Neuronal stem cell (in vitro differentiated cells): ENCODE measurements around the gene VRK1.

Experiments used
- DNase-seq: peaks from one replicate; pipeline ENCODE4 v3.0.0-alpha.2; 2013; ENCODE audit warnings: low spot score
- H2AFZ ChIP-seq: one replicate; pipeline ENCODE4 v1.6.1; 2013; ENCODE audit warnings: mild to moderate bottlenecking, low read length, inconsistent platforms
- H2AK5ac ChIP-seq: 2 replicates; pipeline ENCODE4 v1.6.1; 2013; ENCODE audit warnings: low read depth, mild to moderate bottlenecking, inconsistent platforms, low read length, moderate library complexity, mixed read lengths
- H2BK120ac ChIP-seq: 2 replicates; pipeline ENCODE4 v1.6.1; 2013; ENCODE audit warnings: low read depth, mild to moderate bottlenecking, inconsistent platforms, low read length, moderate library complexity, mixed read lengths
- H2BK12ac ChIP-seq: one replicate; pipeline ENCODE4 v1.6.1; 2013; ENCODE audit warnings: low read length, inconsistent platforms
- H2BK15ac ChIP-seq: 2 replicates; pipeline ENCODE4 v1.6.1; 2013; ENCODE audit warnings: mild to moderate bottlenecking, low read length, inconsistent platforms, mixed read lengths
- H2BK5ac ChIP-seq: one replicate; pipeline ENCODE4 v1.6.1; 2013; ENCODE audit warnings: inconsistent platforms, mild to moderate bottlenecking, low read length, moderate library complexity
- H3K14ac ChIP-seq: one replicate; pipeline ENCODE4 v1.6.1; 2013; ENCODE audit warnings: low read length, inconsistent platforms
- H3K18ac ChIP-seq: 2 replicates; pipeline ENCODE4 v1.6.1; 2013; ENCODE audit warnings: low read length, inconsistent platforms
- H3K23ac ChIP-seq: 2 replicates; pipeline ENCODE4 v1.6.1; 2013; ENCODE audit warnings: low read depth, mild to moderate bottlenecking, mixed read lengths, low read length, inconsistent platforms; ENCODE audit not compliant: poor library complexity
- H3K27ac ChIP-seq: replicated peaks from 3 replicates; pipeline ENCODE4 v1.5.1; 2013; ENCODE audit warnings: low read length, inconsistent platforms
- H3K27me3 ChIP-seq, 3 experiments: 2 replicates each; pipeline ENCODE4 v1.6.1; 2013; ENCODE audit warnings: low read length in 3 of 3, mild to moderate bottlenecking in 2 of 3, inconsistent platforms in 1 of 3, low read depth in 1 of 3, mixed read lengths in 1 of 3, moderate library complexity in 1 of 3; ENCODE audit not compliant: control insufficient read depth in 3 of 3, insufficient read depth in 3 of 3
- H3K36me3 ChIP-seq, 2 donors: replicated peaks in 1 of 2; 2 replicates each; pipeline ENCODE4 v1.6.1; 2013; ENCODE audit warnings: low read length in 2 of 2; ENCODE audit not compliant: control insufficient read depth in 2 of 2, insufficient read depth in 2 of 2
- H3K4ac ChIP-seq: 2 replicates; pipeline ENCODE4 v1.6.1; 2013; ENCODE audit warnings: inconsistent platforms, mild to moderate bottlenecking, low read length, moderate library complexity
- H3K4me1 ChIP-seq, 2 donors: 1 replicate in 1 of 2; 2 replicates in 1 of 2; pipeline ENCODE4 v1.6.1; 2013; ENCODE audit warnings: low read length in 2 of 2, low read depth in 1 of 2; ENCODE audit not compliant: control insufficient read depth in 2 of 2, insufficient read depth in 1 of 2
- H3K4me2 ChIP-seq: one replicate; pipeline ENCODE4 v1.6.1; 2013; ENCODE audit warnings: mild to moderate bottlenecking, low read length, inconsistent platforms; ENCODE audit not compliant: insufficient read depth, poor library complexity, severe bottlenecking
- H3K4me3 ChIP-seq, 2 donors: 2 replicates each; pipeline ENCODE4 v1.5.1; 2013; ENCODE audit warnings: low read length in 2 of 2, mild to moderate bottlenecking in 2 of 2, inconsistent platforms in 1 of 2, moderate library complexity in 1 of 2
- H3K79me1 ChIP-seq: one replicate; pipeline ENCODE4 v1.6.1; 2013; ENCODE audit warnings: low read depth, mild to moderate bottlenecking, inconsistent platforms, low read length, moderate library complexity
- H3K9ac ChIP-seq: one replicate; pipeline ENCODE4 v1.6.1; 2013; ENCODE audit warnings: mild to moderate bottlenecking, low read depth, low read length, inconsistent platforms; ENCODE audit not compliant: poor library complexity
- H3K9me3 ChIP-seq, 2 donors: replicated peaks in 1 of 2; 2 replicates each; pipeline versions ENCODE3 to v1.6.1; 2013; ENCODE audit warnings: low read length in 2 of 2, mild to moderate bottlenecking in 2 of 2, inconsistent platforms in 1 of 2, low read depth in 1 of 2, mixed read lengths in 1 of 2, moderate library complexity in 1 of 2; ENCODE audit not compliant: control insufficient read depth in 2 of 2, insufficient read depth in 1 of 2
- H4K8ac ChIP-seq: one replicate; pipeline ENCODE4 v1.6.1; 2013; ENCODE audit warnings: low read depth, mild to moderate bottlenecking, inconsistent platforms, low read length, moderate library complexity
- H4K91ac ChIP-seq: one replicate; pipeline ENCODE4 v1.6.1; 2013; ENCODE audit warnings: low read length, low read depth, mild to moderate bottlenecking, inconsistent platforms; ENCODE audit not compliant: poor library complexity
- WGBS, 2 donors: extraction: QIAGEN DNeasy Blood & Tissue Kit; methylation state at CpG; one replicate each; pipeline ENCODE4 v1.1.7; 2013; ENCODE audit warnings: missing lambda C conversion rate in 2 of 2, mixed read lengths in 1 of 2; ENCODE audit not compliant: insufficient read length in 2 of 2, insufficient replicate concordance in 1 of 2; ENCODE audit errors: extremely low coverage in 2 of 2; 5-methylcytosine and 5-hydroxymethylcytosine counted together

VRK1 gene

GRCh38 chr14:96780500-96780899 lies 16.7 kb upstream of the VRK1 start:
- no CpG with 5 or more reads among the region's 3 CpGs for WGBS, 2 donors
- H3K18ac ChIP-seq = no peak overlapping the region
- no peak overlapping the region for H3K23ac ChIP-seq
- no peak overlapping the region for H2BK5ac ChIP-seq
- no peaks in the 10 kb centered on the region for H3K4me1 ChIP-seq
- no peak overlapping the region for H3K4me2 ChIP-seq
- H4K8ac ChIP-seq = no peak overlapping the region
- no peak for DNase-seq
- no peak overlapping the region for H3K14ac ChIP-seq
- H3K27ac ChIP-seq = no peak overlapping the region
- no peak overlapping the region for H4K91ac ChIP-seq
- H3K36me3 ChIP-seq = no peaks in the 10 kb centered on the region
- no peak overlapping the region for H3K4ac ChIP-seq
- no peak overlapping the region for H2AK5ac ChIP-seq
- H3K4me3 ChIP-seq = no peak overlapping the region
- no peaks in the 10 kb centered on the region for H3K9me3 ChIP-seq
- H3K79me1 ChIP-seq = no peaks in the 10 kb centered on the region
- H3K27me3 ChIP-seq = peaks cover 0 to 18% (median 0%) of the 10 kb centered on the region in 3 experiments
- H2BK12ac ChIP-seq = no peak overlapping the region
- no peak overlapping the region for H2BK120ac ChIP-seq
- H3K9ac ChIP-seq = no peak overlapping the region
- no peak overlapping the region for H2BK15ac ChIP-seq
- H2AFZ ChIP-seq = no peak overlapping the region

- Histone ChIP-seq H3K23ac (no peak overlapping the region), H3K9me3 (no peaks in the 10 kb centered on the region), H2AFZ (no peak overlapping the region), H4K91ac (no peak overlapping the region), H3K14ac (no peak overlapping the region), H2BK5ac (no peak overlapping the region), H2BK12ac (no peak overlapping the region), H4K8ac (no peak overlapping the region), H3K4me3 (no peak overlapping the region), H3K27ac (no peak overlapping the region), H3K9ac (no peak overlapping the region), H2BK120ac (no peak overlapping the region), H2BK15ac (no peak overlapping the region), H3K27me3 (peaks cover 0 to 18% (median 0%) of the 10 kb centered on the region in 3 experiments), H3K4me1 (no peaks in the 10 kb centered on the region), H2AK5ac (no peak overlapping the region), H3K4me2 (no peak overlapping the region), H3K18ac (no peak overlapping the region), H3K79me1 (no peaks in the 10 kb centered on the region), H3K4ac (no peak overlapping the region), H3K36me3 (no peaks in the 10 kb centered on the region)
- WGBS, 2 donors = no CpG with 5 or more reads among the region's 3 CpGs
- DNase-seq = no peak
Observed at GRCh38 chr14:96781371-96781770, 15.8 kb upstream of the VRK1 start.

GRCh38 chr14:96782436-96782835 lies 14.7 kb upstream of the VRK1 start:
- Histone ChIP-seq H3K79me1 (no peaks in the 10 kb centered on the region), H3K27ac (no peak overlapping the region), H4K91ac (no peak overlapping the region), H2BK15ac (no peak overlapping the region), H3K36me3 (no peaks in the 10 kb centered on the region), H2BK5ac (no peak overlapping the region), H3K18ac (no peak overlapping the region), H2AFZ (no peak overlapping the region), H2BK12ac (no peak overlapping the region), H2BK120ac (no peak overlapping the region), H3K4ac (no peak overlapping the region), H3K9ac (no peak overlapping the region), H3K4me2 (no peak overlapping the region), H3K27me3 (peaks cover 0 to 23% (median 0%) of the 10 kb centered on the region in 3 experiments), H3K4me3 (no peak overlapping the region), H4K8ac (no peak overlapping the region), H3K23ac (no peak overlapping the region), H3K9me3 (no peaks in the 10 kb centered on the region), H3K4me1 (no peaks in the 10 kb centered on the region), H2AK5ac (no peak overlapping the region), H3K14ac (no peak overlapping the region)
- no peak for DNase-seq
- no CpG with 5 or more reads among the region's 8 CpGs for WGBS, 2 donors

- Histone ChIP-seq H2BK12ac (no peak overlapping the region), H3K4ac (no peak overlapping the region), H3K36me3 (no peaks in the 10 kb centered on the region), H3K27me3 (peaks cover 0 to 25% (median 0%) of the 10 kb centered on the region in 3 experiments), H3K9ac (no peak overlapping the region), H4K8ac (no peak overlapping the region), H2BK5ac (no peak overlapping the region), H3K79me1 (no peaks in the 10 kb centered on the region), H3K27ac (no peak overlapping the region), H2AK5ac (no peak overlapping the region), H2BK15ac (no peak overlapping the region), H3K9me3 (no peaks in the 10 kb centered on the region), H2BK120ac (no peak overlapping the region), H3K4me3 (no peak overlapping the region), H4K91ac (no peak overlapping the region), H2AFZ (no peak overlapping the region), H3K4me2 (no peak overlapping the region), H3K18ac (no peak overlapping the region), H3K23ac (no peak overlapping the region), H3K14ac (no peak overlapping the region), H3K4me1 (no peaks in the 10 kb centered on the region)
- DNase-seq = no peak
- no CpG with 5 or more reads among the region's 10 CpGs for WGBS, 2 donors
Observed at GRCh38 chr14:96783043-96783914, 13.9 kb upstream of the VRK1 start.
